NCI-H748 treated with DMSO at 0.1 percent for 48 hours (cell line): ENCODE measurements around the gene LRRC59.
"Not testable (repeated sequence)": the region's sequence is repeated elsewhere in the genome, so short reads cannot be mapped to it uniquely, and the experiment has no call there.

Experiments
- DNase-seq: peaks from one replicate; lab custom pipeline; 2025; lab: John Stamatoyannopoulos, UW

The LRRC59 gene

DNA sequence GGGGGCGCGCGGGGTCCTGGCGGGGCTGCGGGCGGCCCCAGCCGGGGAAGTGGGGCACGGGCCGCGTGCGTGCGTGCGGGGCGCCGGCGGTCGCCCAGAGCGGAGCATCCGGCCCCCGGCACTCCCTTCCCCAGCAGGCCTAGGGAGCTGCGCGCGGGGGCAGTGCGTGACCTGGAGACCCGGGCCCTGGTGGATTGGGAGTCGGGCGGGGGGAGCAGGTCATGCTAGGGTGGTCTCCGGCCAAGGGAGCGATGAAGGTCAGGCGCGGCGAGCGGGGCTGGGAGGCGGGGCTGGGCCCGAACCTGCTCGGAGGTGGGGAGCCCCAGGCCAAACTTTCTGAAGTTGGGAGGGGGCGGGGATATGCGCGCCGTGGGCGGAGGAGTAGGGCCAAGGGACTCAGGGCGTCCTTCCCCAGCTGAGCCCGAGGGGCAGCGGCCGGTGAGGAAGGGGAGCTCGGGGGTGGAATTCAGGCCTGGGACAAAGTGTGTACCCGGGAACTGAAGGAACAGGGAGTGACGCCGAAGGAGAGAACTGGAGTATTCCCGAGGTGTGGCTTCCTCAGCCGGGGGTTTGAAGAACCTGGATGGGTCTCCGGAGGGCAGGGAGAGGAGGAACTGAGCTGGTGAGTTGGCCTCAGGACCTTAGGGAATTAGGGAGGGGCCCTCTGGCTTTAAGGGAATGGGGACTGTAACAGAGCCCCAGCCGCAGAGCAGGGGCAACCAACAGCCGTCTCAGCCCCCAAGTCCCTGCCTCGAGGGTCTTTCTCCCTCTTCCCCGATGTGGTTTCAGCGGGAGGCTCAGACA, 50.8 kb downstream of the LRRC59 start:
- no peak for DNase-seq

DNA sequence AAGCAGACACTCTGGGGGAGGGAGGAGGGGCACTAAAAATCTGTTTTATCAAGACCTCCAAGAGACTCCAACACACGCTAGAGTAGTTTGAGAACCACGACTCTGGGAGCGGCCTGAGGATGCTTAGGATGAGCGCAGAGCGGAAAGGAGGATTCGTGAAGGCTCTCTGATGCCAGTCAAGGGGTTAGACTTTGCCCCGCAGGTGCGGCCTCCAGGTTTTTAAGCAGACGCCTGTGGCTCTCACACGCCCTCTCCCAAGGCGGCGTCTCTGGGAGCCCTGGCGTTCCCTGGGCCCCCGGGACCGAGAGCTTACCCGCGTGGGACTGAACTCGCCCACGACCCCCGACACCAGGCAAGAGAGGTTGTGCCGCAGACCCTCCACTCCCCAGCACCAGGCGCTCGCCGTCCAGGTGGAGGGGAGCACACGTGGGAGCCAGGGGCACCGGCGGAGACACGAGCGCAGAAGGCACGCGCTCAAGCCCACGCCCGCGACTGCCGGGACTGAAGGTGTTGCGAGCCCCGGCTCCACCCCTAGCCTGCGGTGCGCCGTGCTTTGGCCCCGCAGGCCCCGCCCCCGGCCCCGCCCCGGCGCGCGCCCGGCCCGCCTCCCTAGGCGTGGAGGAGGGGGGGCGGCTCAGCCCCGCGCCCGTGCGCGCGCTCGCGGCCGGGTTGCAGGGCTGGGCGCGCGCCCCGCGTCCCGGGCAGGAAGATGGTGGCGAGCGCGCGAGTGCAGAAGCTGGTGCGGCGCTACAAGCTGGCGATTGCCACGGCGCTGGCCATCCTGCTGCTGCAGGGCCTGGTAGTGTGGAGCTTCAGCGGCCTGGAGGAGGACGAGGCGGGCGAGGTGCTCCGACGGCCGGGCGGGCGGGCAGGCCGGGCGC, 51.7 kb downstream of the LRRC59 start, which contains the start of gene XYLT2:
TSS of gene XYLT2 (plus strand) at position 695 of the 881 bp plus-strand sequence. CDS start at position 710, 15 bp downstream.
- peak; percentile 37 for DNase-seq

DNA sequence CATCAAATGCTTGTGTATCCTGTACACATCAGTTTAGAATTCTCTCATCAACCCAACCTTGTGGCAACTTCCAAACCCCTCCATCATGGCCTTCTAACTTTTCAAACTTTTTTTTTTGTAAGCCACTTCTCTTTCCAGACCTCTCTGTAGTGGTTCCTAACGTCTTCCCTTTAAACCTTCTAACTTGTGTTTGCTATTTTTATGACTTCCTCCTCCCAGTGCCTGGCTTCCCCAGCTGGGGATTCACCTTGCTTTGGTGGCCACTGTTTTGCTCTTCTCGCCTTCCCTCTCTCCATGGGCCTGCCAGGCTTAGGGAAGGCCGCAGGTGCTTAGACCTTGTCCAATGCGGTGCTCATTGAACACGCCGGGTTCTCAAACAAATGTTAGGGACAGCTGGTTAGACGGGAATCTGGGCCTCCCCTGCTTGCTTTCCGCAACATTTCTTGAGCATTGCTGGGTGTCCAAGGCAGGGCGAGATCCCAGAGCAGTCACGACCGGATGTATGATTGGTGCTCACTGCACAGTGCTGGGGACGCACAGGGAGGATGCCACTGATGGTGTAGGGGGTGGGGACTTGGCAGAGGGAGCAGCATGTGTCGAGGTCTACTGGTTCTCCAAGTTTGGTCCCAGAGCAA, 52.5 kb downstream of the LRRC59 start:
- no peak for DNase-seq

DNA sequence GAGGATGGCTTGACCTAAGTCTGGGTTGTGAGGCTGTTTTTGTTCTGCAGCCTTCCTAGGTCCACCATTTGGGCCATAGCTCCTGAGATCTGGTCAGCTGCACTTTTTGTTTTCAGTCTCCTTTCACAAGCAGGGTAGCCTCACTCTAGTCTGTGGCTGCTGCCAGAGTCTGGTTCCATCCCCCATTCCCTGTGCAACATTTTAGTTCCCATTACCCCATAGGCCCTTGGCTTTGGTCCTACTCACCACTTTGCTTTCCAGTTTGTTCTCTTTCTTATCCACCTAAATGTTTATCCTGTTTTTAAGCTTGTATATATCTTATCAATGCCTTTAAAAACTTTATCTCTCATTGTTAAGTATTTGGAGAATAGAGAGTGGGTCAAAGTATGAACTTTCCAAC, 57.9 kb downstream of the LRRC59 start:
- no peak for DNase-seq

DNA sequence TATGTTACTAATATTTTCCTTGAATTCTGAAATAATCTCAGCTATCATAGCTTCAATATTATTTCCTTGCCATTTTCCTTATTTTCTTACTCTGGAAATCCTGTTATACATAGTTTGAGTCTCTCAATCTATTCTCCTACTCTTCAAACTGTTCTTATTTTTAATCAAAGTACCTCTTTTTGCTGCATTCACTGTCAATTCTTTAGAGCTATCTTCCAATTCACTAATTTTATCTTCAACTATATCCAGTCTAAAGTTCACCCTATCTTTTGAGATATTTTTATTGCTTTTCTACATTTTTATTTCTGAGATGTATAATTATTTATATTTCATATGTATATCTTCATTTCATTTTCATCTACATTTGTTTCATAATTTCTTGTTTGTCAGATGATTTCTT, 58.7 kb downstream of the LRRC59 start:
- no peak for DNase-seq

DNA sequence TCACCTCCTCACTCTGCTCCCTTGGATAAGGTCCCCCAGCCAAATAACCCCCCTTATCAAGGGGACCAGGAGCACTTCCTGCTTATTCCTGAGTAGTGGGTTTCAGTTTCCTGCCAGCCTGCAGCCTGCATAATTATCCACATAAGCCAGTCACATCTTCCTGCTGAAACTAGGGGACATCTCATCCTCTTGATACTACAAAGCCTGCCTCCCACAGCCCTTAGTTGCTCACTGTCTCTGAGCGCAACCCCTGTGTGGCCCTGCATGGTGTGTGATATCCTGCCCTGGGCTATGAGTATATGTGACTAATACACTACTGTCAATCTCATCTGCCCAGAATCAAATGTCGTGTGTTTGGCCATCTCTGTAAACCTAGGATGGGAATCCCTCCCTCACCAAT, 59.4 kb downstream of the LRRC59 start:
- DNase-seq, result no peak

DNA sequence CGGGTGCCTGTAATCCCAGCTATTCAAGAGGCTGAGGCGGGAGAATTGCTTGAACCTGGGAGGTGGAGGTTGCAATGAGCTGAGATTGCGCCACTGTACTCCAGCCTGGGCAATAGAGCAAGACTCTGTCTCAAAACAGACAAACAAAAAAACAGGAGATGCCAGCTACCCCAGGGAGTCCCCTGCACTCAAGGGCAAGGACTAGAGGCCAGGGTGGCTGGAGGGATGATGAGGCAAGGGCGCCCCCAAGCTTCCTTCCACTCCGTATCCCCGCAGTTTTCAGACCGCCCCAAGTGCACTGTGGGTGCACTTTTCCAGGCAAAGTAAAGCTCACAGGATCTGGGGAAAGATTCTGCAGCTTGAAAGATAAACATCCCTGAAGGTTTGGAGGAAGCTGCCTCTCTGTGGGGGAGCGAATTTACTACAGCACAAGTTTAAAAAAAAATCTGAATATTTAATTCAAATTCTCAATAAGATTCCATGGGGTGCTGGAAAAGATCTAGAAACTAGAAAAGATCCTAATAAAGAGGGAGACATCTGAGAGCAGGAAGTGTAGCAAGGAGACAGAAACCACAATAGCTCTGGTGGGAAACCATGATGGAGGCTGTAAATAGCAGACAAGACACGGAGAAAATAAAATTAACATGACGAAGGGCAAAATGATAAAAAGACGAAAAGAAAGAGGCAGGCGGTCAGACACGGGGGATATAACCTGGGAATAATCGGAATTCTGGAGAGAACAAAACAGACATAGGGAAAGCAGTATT, 63.8 kb downstream of the LRRC59 start:
- not testable (repeated sequence) for DNase-seq

DNA sequence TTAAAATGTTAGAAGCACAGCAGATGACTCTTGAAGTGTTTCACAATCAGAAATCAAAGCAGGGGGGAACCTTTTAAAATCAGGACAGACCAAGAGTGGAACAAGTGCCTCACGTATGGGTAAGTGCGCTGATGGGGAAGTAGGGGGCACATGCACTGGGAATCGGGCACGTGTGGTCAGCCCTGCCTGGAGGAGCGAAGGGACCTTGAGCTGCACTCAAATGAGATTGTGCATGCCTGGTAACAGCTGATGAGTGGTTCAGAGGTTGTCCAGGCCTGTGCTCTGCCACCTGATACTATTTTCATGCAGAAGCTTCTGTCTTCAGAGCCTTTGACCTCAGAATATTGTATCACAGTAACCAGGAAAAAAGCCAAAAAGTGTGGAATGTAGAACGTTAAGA, 65.1 kb downstream of the LRRC59 start:
- DNase-seq, result no peak
